ENCODE measurements around the gene GRAMD1B. TPM values are rescaled to one million over a fixed set of nuclear protein-coding genes. Genes with fewer than 3 reads are reported as not detected.

GRAMD1B gene
- total RNA-seq, 4 donors from 2014 or later = 2.1 to 7.8 (median 3.2) TPM

GRCh38 chr11:123484448-123484847 is 54.4 kb downstream of the GRAMD1B start:
- intact Hi-C loops (cut with DNase I; ENCODE audit: low total_unique reads) = no loop called here
- H3K27me3 ChIP-seq = no peaks in the 10 kb centered on the region
- TF ChIP-seq POLR2A (IDR thresholded peaks at IDR 0.05) = no peak
- TF ChIP-seq, protein P1, sequence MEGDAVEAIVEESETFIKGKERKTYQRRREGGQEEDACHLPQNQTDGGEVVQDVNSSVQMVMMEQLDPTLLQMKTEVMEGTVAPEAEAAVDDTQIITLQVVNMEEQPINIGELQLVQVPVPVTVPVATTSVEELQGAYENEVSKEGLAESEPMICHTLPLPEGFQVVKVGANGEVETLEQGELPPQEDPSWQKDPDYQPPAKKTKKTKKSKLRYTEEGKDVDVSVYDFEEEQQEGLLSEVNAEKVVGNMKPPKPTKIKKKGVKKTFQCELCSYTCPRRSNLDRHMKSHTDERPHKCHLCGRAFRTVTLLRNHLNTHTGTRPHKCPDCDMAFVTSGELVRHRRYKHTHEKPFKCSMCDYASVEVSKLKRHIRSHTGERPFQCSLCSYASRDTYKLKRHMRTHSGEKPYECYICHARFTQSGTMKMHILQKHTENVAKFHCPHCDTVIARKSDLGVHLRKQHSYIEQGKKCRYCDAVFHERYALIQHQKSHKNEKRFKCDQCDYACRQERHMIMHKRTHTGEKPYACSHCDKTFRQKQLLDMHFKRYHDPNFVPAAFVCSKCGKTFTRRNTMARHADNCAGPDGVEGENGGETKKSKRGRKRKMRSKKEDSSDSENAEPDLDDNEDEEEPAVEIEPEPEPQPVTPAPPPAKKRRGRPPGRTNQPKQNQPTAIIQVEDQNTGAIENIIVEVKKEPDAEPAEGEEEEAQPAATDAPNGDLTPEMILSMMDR (IDR thresholded peaks at IDR 0.05 in 4 of 5, conservative IDR thresholded peaks at IDR 0.05 in 1 of 5) = no peak
- no peak overlapping the region for H3K4me3 ChIP-seq
- H3K4me1 ChIP-seq = no peaks in the 10 kb centered on the region
- H3K36me3 ChIP-seq = no peaks in the 10 kb centered on the region
- in situ Hi-C loops (cut with MboI; ENCODE audit: low sequenced_read_pairs in 4 of 4) = no loop called here
- DNase-seq (no peak), ATAC-seq (no peak)
- H3K27ac ChIP-seq = no peak overlapping the region
- no peaks in the 10 kb centered on the region for H3K9me3 ChIP-seq

DNA sequence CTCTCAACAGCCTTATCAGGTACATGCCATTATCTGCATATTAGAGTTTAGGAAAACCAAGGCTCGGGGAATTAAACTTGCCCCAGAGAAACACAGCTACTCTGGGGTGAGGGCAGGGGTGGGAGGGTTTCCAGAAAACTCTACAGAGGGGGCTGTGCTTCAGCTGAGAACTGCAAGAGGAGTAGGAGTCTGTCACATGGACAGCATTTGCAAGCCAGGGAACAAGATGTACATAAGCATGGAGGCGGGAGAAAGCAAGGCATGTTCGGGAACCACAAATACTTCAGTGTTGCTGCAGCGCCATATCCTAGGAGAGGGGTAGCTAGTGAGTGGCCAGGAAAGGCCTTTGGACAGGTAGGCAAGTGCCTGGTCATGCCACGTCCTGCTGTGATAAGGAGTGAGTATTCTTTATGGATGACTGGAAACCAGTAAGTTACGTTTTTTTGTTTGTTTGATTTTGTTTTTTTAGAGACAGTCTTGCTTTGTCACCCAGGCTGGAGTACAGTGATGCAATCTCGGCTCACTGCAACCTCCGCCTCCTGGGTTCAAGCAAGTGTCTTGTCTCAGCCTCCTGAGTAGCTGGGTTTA is 57.2 kb downstream of the GRAMD1B start:
- Histone ChIP-seq H3K27me3 (no peaks in the 10 kb centered on the region), H3K4me3 (no peak overlapping the region), H3K27ac (no peak overlapping the region), H3K9me3 (no peaks in the 10 kb centered on the region), H3K4me1 (no peaks in the 10 kb centered on the region), H3K36me3 (no peaks in the 10 kb centered on the region)
- no peak for TF ChIP-seq POLR2A (IDR thresholded peaks at IDR 0.05)
- TF ChIP-seq, protein P1 (IDR thresholded peaks at IDR 0.05 in 4 of 5, conservative IDR thresholded peaks at IDR 0.05 in 1 of 5) = no peak
- in situ Hi-C loops (cut with MboI; ENCODE audit: low sequenced_read_pairs in 4 of 4) (no loop called here), intact Hi-C loops (cut with DNase I; ENCODE audit: low total_unique reads) (no loop called here)
- DNase-seq (no peak), ATAC-seq (peak in 1 of 2 donors; percentile 50)

DNA sequence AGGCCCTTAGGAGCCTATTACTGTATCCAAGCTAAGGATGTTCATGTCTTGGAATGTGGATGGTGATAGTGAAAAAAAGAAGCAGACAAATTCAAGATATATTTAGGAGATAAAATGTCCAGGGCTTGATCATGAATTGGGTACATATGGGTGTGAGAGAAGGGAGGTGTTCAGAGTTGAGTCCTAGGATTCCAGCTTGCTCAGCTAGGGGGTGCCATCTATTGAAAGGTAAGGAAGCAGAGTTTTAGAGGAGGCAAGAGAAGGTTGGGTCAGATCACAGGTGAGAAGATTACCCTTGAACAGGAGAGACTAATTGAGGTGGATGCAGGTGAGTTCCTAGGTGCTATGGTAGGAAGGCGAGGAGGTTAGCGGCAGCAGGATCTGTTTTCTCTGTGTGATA is 60.5 kb downstream of the GRAMD1B start:
- Histone ChIP-seq H3K4me3 (no peak overlapping the region), H3K36me3 (no peaks in the 10 kb centered on the region), H3K9me3 (no peaks in the 10 kb centered on the region), H3K27me3 (no peaks in the 10 kb centered on the region), H3K4me1 (no peaks in the 10 kb centered on the region), H3K27ac (no peak overlapping the region)
- DNase-seq (no peak), ATAC-seq (no peak)
- TF ChIP-seq, protein P1 (IDR thresholded peaks at IDR 0.05 in 4 of 5, conservative IDR thresholded peaks at IDR 0.05 in 1 of 5) = no peak
- TF ChIP-seq POLR2A (IDR thresholded peaks at IDR 0.05) = no peak
- intact Hi-C loops (cut with DNase I; ENCODE audit: low total_unique reads) = no loop called here
- in situ Hi-C loops (cut with MboI; ENCODE audit: low sequenced_read_pairs in 4 of 4) = no loop called here

GRCh38 chr11:123491241-123491640 is 61.2 kb downstream of the GRAMD1B start:
- no peak for TF ChIP-seq POLR2A (IDR thresholded peaks at IDR 0.05)
- TF ChIP-seq, protein P1 (IDR thresholded peaks at IDR 0.05 in 4 of 5, conservative IDR thresholded peaks at IDR 0.05 in 1 of 5) = no peak
- H3K4me1 ChIP-seq = no peaks in the 10 kb centered on the region
- H3K4me3 ChIP-seq = no peak overlapping the region
- no peak overlapping the region for H3K27ac ChIP-seq
- DNase-seq (no peak), ATAC-seq (no peak)
- in situ Hi-C loops (cut with MboI; ENCODE audit: low sequenced_read_pairs in 4 of 4) (no loop called here), intact Hi-C loops (cut with DNase I; ENCODE audit: low total_unique reads) (no loop called here)
- no peaks in the 10 kb centered on the region for H3K36me3 ChIP-seq
- no peaks in the 10 kb centered on the region for H3K27me3 ChIP-seq
- H3K9me3 ChIP-seq = no peaks in the 10 kb centered on the region

Data from gastrocnemius medialis (tissue), 4 donors.